Measurements from ENCODE around the gene PBX1.
"Not testable (repeated sequence)": the region's sequence is repeated elsewhere in the genome, so short reads cannot be mapped to it uniquely, and the experiment has no call there.

The PBX1 gene

DNA sequence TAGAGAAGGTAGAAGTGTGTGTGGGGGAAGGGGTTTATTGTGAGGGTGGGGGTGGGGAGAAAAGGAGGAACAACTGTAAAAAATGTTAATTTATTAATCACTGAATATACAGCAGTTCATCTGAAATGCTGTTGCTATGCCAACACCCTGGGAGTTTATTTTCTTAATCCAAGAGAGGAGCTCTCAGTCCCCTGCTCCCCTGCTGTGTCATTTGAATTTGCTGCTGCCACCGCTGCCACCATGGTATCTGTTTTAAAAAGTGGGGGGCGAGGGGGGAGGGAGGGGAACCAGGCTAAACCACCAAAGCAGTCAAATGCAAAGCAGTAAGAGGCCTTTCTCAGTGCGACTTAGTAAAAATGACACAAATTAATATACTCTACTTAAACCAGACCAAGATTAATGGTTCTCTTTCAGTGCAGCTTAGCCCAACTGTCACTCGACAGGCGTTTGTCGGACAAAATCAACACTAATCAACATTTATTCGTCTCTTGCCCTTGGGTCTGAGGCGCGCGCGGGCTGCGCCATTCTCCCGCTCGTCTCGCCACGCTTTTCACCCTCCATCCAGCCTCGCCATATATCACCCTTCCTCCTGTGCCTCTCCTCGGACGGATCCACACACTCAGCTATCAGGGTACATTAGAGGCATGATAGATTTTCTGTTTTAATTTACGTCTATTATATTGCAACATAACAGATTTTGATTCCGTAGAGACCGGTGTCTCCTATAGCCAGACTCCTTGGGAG lies 76.2 kb downstream of the PBX1 start:
- no peak overlapping the region for H3K4me3 ChIP-seq (ENCODE audit: low read depth, low read length)
- DNase-seq (ENCODE audit: low read depth), result no peak

DNA sequence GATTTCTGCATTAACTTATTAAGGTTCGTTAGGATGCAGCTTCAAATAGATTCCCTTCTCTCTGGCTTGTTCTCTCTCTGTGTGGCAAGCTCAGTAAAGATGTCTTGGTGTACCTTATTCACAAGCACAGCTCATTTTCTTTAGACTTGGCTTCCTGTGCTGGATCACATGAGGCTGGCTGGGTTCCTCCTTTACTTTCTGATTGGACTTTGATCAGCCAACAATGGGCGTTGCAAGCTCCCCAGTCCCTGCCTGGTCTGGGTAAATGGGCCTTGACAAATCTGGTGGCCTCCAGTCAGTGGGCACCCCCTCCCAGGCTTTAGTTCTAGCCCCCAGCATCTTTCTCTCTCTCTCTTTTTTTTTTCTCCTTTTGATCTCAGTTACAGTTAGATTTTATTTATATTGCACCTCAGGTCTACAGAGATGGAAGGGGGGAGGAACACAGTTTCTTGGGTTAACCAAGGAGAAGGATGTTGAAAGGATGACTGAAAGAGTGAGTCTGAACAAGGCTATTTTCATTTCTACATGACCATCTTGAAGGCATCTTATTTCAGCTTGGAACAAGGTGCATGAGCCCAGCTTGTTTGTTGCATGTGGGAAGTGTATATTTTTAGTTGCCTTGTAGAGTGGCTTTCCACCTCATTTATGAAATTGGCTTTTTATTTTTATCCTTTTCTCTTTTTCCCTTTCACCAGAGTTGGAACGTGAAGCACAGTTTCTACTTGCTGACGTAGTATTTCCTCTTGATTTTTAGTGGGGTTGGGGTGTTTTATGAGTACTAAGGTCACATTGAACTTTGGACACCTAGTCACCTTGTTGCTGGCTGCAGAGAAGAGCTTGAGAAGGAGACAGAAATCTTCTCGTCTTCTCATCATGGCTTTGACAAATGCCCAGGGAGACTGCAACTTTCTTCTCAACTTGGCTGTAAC lies 77.1 kb downstream of the PBX1 start:
- DNase-seq (ENCODE audit: low read depth), result no peak
- no peak overlapping the region for H3K4me3 ChIP-seq (ENCODE audit: low read depth, low read length)

DNA sequence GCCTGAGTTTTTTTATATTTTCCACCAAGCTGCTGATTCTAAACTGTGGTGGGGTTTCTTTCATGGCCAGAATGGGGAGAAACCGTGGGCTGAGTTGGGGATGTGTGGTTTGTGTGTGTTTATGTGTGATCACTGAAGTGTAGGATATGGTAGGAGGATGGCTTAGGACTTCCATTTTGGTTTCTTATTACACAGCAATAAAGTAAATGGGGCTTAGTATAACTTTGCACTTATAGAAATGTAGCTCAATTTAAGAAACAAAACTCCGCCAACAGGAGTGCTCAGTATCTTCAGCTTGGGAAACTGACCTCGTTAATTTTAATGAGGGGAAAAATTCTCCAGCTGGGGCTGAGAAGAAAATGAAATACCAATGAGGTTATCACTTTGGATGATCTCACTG lies 77.8 kb downstream of the PBX1 start:
- H3K4me3 ChIP-seq (ENCODE audit: low read depth, low read length), result no peak overlapping the region
- no peak for DNase-seq (ENCODE audit: low read depth)

DNA sequence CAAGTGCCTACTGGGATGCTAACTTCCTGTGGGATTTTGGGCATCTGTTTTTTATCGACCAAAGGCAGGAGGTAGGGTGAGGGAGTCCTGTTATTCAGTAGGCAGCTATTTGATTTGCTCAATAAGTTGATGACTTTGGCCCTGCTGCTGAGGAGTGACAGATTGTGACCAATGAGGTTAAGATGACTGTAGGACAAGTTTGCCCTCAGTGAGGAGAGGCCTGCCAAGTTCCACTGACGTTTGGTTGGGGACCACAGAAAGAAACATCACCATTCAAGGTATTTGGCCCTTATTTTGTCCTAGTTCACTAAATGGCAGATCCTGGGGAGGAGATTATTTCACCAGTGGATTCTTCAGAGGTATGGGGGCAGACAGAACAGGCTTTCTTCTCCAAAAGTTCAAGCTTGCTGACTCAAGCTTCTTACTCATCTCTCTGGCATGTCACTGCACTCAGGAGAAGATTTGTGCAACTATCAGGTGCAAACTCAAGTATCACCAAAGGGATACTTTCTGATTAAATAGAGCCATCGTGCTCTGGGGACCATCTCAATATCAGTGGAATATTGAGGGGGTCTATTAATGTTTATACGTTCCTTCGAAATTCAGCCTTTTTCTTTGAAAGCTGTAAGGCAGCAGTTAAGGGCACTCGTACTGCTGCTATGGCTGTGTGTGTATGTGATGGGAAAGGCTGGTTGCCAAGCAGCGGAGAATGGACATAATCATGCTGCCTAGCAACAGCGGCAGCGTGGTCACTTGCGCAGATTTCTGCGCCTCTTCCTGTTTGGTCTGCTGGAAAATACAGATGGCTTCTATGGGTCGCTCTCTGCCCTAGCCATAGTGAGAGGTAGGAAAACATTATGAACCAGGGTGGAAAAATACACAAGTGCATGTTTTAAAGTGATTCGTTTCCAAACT lies 78.7 kb downstream of the PBX1 start:
- H3K4me3 ChIP-seq (ENCODE audit: low read depth, low read length), result no peak overlapping the region
- no peak for DNase-seq (ENCODE audit: low read depth)

- no peak for DNase-seq (ENCODE audit: low read depth)
- H3K4me3 ChIP-seq (ENCODE audit: low read depth, low read length), result no peak overlapping the region
Observed at GRCh38 chr1:164638492-164639202, 79.7 kb downstream of the PBX1 start.

- no peak overlapping the region for H3K4me3 ChIP-seq (ENCODE audit: low read depth, low read length)
Observed at GRCh38 chr1:164640686-164641352, 81.8 kb downstream of the PBX1 start.

GRCh38 chr1:164641353-164641730 lies 82.4 kb downstream of the PBX1 start:
- H3K4me3 ChIP-seq (ENCODE audit: low read depth, low read length), result no peak overlapping the region
- no peak for DNase-seq (ENCODE audit: low read depth)

More at GRCh38 chr1:164640686-164641352, 81.8 kb downstream of the PBX1 start:
- no peak for DNase-seq (ENCODE audit: low read depth)

DNA sequence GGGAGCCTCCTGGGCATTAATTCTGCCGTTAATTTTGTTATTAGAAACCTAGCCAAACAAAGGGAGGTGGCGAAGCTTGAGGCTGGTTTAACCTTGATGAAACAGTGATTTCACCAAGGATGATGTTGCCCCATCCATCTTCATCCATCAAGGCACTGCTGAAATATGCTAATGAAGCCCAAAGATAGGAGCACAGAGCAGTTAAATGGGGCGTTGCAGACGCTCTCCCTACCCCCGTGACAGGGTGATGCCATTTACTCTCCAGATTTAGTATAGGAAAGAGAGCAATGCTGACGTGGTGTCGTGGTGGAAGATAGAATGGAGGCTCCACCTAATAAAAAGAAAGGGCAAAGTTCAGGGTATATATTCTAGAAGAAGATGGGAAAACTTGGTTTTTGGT lies 84.0 kb downstream of the PBX1 start:
- DNase-seq (ENCODE audit: low read depth), result no peak

DNA sequence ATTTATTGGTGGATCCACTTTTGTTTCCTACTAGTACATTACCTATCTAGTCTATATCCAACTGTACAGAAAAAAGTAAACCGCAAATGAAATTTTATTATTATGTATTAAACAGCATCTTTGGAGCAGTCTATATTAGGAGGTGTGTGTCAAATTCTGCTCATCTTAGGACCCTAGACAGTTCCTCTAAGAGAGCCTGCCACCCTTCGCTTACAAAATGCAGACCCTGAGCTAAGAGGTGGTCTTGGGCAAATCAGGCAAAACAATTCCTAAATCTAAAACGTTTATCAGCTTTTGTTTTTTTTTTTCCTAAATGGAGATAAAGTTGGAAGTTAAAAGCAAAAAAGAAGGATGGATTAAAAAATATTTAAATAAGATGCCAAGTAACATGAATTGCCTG lies 85.3 kb downstream of the PBX1 start:
- DNase-seq (ENCODE audit: low read depth), result no peak
- H3K4me3 ChIP-seq (ENCODE audit: low read depth, low read length), result no peak overlapping the region

More for the DNA sequence above, 84.0 kb downstream of the PBX1 start:
- H3K4me3 ChIP-seq (ENCODE audit: low read depth, low read length), result no peak overlapping the region

- H3K4me3 ChIP-seq (ENCODE audit: low read depth, low read length), result no peak overlapping the region
- DNase-seq (ENCODE audit: low read depth), result no peak
Observed at GRCh38 chr1:164644774-164645644, 86.0 kb downstream of the PBX1 start.

DNA sequence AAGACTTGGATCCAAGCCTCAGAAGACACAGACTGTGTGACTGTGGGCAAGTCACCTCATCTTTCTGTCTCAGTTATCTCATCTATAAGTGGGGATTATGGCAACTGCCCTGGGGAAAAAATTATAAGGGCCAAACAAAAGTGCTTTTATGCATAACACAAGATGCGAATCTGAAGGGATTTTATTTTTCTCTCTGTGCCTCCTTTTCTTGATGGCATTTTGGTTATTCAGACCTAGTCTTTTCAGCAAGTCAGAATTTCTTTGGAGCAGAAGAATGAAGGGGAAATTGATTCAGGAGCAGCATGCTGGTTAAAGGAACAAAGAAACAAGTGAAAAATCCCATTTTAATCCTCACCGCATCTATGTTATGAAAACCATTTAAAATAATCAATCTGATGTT lies 86.9 kb downstream of the PBX1 start:
- no peak overlapping the region for H3K4me3 ChIP-seq (ENCODE audit: low read depth, low read length)
- no peak for DNase-seq (ENCODE audit: low read depth)

GRCh38 chr1:164647211-164647610 lies 88.2 kb downstream of the PBX1 start:
- DNase-seq (ENCODE audit: low read depth), result no peak
- H3K4me3 ChIP-seq (ENCODE audit: low read depth, low read length), result no peak overlapping the region

GRCh38 chr1:164648636-164649035 lies 89.7 kb downstream of the PBX1 start:
- no peak for DNase-seq (ENCODE audit: low read depth)
- H3K4me3 ChIP-seq (ENCODE audit: low read depth, low read length), result no peak overlapping the region

DNA sequence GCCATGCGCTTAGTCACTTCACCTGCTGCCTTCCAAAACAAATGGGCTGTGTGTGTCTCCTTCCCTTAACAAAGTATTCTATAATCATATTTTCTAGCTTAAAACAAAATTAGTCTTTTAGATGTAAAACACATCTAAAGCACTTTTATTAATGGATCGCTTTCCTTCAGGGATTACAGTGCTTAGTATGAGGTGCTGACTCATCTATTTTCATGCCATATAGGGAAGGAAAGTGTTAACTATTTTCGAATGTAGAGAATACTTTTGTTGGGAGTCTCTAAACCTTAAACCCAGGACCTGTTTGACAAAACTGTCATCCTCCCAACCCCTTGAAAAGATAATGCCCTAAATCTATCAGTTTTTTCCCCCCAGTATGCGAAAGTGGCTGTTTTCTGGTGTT lies 90.2 kb downstream of the PBX1 start:
- no peak for DNase-seq (ENCODE audit: low read depth)
- H3K4me3 ChIP-seq (ENCODE audit: low read depth, low read length), result no peak overlapping the region

GRCh38 chr1:164650531-164650930 lies 91.5 kb downstream of the PBX1 start:
- H3K4me3 ChIP-seq (ENCODE audit: low read depth, low read length), result no peak overlapping the region
- DNase-seq (ENCODE audit: low read depth), result no peak

DNA sequence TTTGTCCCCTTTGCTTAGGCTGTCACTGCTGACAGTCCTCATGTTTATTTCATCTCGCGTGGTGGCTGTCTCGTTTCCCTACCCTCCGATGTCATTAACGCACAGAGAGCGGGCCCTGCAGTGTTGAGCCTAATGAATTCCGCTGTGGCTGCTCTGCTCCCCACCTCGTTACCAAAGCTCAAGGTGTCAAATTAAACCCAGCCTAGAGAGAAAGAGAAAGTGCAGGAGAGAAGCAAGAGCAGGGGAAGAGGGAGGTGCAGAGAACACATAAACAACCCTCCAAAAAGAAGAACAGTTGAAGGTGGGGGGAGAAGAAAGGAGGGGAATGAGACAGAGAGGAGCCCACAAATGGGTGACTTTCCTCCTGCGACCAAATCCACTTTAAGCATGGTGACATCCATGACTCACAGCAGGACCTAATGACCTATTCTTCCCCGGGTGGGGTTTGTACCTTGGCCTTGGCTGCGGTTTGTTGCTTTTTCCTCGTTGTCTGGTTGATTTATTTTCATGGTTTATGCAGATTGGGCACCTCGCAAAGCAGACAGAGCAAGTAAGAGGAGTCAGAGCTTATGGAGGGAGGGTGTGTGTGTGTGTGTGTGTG lies 92.5 kb downstream of the PBX1 start:
- DNase-seq (ENCODE audit: low read depth), result no peak

GRCh38 chr1:164652969-164653368 lies 94.0 kb downstream of the PBX1 start:
- DNase-seq (ENCODE audit: low read depth); H3K4me3 ChIP-seq (ENCODE audit: low read depth, low read length): not testable (repeated sequence)

More for the DNA sequence above, 92.5 kb downstream of the PBX1 start:
- H3K4me3 ChIP-seq (ENCODE audit: low read depth, low read length), result no peak overlapping the region
